GM18861 (cell line): ENCODE measurements around the gene TMEM164.
"Not testable (repeated sequence)": the region's sequence is repeated elsewhere in the genome, so short reads cannot be mapped to it uniquely, and the experiment has no call there.

ENCODE experiments used
- ATAC-seq: cut with Tn5 transposase; IDR thresholded peaks from one replicate; pipeline ENCODE4 v1.9.1; 2021; ENCODE audit not compliant: unreplicated experiment

Gene TMEM164

GRCh38 chrX:110002300-110003166, at the start of gene TMEM164:
Gene TMEM164 (plus strand): TSS chrX:110003114. CDS start chrX:110003775, 661 bp downstream.
- peak; percentile 67 for ATAC-seq

DNA sequence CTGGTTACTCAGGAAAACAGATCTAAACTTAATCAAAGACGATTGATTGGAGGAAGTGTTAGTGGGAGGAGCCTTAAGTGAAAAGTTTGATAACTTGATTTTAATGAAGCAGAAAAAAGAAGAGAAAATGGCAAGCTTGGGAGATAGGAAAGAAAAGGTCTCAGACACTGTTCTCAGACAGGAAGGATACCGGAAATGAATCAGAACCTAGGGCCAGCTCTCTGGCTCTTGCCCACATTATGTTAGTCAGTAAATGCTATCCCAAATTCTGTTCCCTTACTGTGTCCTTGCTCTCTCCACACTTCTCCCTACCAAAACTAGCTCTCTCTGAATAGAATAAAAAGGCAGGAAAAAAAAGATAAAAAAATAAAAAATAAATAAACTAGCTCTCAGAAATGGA, 48.6 kb upstream of the TMEM164 start:
- ATAC-seq: no peak

GRCh38 chrX:109954955-109955354, 48.0 kb upstream of the TMEM164 start:
- no peak for ATAC-seq

DNA sequence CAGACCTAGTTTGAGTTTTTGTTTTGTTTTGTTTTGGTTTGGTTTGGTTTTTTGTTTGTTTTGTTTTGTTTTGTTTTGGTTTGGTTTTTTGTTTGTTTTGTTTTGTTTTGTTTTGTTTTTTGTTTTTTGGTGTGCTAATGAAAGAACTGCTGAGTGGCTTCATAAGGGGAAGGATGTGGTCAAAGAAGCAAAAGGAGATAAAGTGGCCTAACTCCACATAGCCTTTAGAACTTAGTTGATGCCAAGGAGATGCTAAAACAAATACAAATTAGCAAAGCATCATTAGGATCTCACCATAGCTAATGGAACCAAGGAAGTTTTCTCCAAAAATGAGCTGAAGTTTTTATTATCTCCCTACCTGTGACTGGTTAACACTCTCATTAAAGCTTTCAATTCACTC, 44.6 kb upstream of the TMEM164 start:
- no peak for ATAC-seq

GRCh38 chrX:109959356-109959871, 43.5 kb upstream of the TMEM164 start:
- ATAC-seq: no peak

DNA sequence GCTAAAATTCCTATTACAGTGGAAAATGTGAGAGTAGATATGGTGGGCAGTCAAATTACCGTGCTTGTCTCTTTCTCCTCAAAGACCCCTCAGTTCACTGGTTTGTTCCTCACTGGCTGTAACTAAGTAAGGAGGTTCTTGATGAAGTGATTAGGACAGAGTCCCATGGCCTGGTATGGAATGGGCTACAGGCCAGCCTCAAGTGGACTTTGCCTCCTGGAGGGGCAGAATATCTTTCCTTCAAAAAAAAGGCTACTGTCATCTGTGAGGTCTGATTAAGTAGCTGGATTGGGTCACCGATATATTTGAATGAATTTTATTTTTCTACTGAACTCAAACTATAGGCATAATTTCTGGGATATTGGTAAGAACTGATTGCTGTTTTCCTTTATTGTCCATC, 38.5 kb upstream of the TMEM164 start:
- ATAC-seq: no peak

DNA sequence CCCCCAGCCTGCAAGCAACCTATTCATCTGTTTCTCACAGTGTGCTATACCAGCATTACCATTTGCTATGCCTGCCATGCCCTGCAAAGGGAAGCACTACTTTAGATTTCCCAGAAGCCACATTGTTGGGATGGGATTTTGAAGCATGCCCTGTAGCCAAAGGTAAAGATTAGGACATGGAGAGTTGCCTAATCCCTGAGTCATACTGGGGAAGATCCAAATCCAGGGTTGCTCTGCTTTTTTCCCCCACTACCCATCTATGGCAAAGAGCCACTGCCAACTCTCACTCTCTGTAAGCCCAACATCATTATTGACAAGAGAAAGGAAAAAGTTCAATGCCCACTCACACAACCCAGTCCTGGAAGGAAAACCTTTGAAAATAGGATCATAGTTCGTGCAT, 36.7 kb upstream of the TMEM164 start:
- no peak for ATAC-seq

- no peak for ATAC-seq
These were observed 35.8 kb upstream of the TMEM164 start for GRCh38 chrX:109967156-109967555.

DNA sequence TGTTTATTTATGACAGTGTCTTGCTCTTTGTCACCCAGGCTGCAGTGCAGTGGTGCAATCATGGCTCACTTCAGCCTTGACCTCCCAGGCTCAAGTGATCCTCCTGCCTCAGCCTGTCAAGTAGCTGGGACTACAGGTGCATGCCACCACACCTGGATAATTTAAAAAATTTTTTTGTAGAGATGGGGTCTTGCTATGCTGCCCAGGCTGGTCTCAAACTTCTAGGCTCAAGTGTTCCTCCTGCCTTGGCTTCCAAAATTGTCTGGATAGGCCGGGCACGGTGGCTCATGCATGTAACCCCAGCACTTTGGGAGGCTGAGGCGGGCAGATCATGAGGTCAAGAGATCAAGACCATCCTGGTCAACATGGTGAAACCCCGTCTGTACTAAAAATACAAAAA, 32.1 kb upstream of the TMEM164 start:
- ATAC-seq: not testable (repeated sequence)

GRCh38 chrX:109974906-109975655, 27.8 kb upstream of the TMEM164 start:
- no peak for ATAC-seq

GRCh38 chrX:109985210-109985609, 17.7 kb upstream of the TMEM164 start:
- ATAC-seq: not testable (repeated sequence)

- ATAC-seq: no peak
These were observed 15.0 kb upstream of the TMEM164 start for GRCh38 chrX:109987884-109988283.

DNA sequence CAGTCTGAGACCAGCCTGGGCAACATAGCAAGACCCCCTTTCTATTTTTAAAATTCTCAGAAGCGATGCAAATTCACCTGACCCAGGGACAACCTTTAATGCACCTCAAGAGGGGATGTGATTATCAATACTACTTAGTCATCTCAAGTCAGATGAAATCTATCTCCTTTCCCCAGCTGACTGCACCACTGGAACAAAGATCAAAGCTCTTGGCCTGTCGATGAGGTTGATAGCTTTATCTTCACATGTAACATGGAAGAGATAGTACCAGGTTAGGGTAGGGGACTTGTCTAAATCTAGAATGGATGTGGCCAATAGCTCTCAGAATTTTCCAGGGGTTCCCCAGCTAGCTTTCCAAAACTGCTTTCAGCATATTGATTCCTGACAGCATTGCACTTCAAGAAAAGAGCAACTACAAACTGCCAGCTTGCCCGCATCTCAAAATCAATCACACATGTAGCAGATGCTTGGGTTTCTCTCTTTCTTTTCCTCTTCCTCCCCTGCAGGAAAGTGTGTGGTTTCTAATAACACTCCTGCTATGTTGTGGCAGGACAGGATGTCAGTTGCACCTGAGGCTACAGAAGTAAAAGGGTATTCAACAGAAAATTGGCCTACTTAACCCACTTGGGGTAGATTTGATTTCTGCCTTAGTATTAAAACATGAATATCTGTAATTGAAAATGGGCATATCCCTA, 12.2 kb upstream of the TMEM164 start:
- no peak for ATAC-seq

DNA sequence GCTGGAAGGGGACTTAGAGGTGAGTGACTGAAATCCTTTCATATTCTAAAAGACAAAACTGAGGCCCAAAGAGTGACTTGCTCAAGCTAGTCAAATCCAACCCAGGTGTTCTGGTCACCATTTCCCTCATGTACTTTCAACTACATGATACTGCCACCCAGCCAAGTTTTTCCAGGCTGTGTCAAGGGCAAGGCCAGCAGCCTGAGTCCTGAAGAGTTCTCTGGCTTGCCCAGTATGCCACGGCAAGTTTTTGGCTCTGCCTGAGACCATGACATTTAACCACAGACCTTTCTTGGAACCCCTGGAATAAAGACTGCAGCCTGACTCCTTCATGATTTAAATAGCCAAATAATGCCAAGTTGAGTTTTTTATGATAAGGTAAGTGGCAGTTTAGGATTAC, 10.7 kb upstream of the TMEM164 start:
- ATAC-seq: no peak

DNA sequence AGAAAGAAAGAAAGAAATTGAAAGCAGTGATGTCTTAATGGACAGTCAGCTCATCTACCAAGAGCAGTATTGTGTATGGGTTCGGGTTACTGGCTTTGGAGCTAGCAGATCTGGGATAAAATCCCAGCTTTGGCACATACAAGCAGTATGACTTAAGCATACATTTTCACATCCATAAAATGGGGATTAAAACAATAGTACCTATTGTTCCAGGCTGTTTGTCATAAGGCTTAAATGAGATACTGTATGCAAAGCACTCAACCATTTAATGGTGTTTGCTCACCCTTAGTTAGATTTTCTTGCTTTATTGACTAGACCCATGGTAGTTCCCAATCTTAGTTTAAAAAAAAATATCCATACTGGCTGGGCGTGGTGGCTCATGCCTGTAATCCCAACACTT, 7.8 kb upstream of the TMEM164 start:
- ATAC-seq: no peak

GRCh38 chrX:109997786-109998452, 5.0 kb upstream of the TMEM164 start:
- ATAC-seq: no peak

DNA sequence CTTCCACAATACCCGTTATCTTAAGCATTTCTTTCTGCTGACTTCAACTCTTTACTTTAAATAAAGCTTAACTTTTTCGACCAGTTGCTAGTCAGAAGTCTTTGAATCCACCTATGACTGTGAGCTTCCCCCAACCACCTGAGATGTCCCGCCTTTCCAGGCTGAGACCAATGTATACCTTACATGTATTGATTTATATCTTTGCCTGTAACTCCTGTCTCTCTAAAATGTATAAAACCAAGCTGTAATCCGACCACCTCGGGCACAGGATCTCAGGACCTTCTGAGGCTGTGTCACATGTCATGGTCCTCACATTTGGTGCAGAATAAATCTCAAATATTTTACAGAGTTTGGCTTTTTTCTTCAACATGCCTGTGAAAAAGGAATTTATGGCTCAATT, 2.9 kb upstream of the TMEM164 start:
- ATAC-seq: no peak

GRCh38 chrX:110000847-110001713, 1.8 kb upstream of the TMEM164 start:
- ATAC-seq: no peak

DNA sequence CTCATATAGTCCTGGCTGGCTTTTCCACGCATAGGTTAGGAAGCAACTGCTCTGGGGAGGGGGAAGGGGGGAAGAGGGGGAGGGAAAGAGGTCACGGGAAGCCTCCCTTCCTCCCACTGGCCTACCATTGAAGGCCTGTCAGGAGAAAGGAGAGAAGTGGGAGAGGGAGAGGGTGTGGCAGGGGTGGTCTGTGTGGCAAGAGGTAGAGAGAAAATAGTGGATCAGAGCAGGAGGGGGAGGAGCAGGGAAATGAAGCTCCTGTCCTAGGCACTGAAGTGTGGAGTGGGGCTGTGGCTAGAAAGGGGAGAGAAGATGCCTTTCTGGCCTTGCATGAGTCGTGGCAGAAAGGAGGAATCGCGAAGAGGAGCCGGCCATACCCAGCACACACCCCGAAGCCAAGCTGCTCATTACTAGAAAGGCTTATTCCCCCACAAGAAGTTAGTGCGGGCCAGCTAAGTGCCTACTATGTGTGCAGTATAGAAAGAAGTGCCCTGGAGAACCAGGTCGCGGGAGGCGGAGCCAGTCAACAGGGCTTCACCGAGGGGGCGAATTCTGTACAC, 1.1 kb upstream of the TMEM164 start:
- no peak for ATAC-seq
